GM23248 (cell line): ENCODE measurements around the gene TMEM132C. TPM values are rescaled to one million over a fixed set of nuclear protein-coding genes. Genes with fewer than 3 reads are reported as not detected.

Source experiments
- DNase-seq: peaks from one replicate; pipeline ENCODE4 v3.0.0-alpha.2; 2015
- H2AFZ ChIP-seq: fragments of 200-600 bp; sonication (generic); 2 replicates; pipeline ENCODE4 v1.6.1; 2016; ENCODE audit warnings: antibody characterized with exemption
- H3F3A ChIP-seq: fragments of 200-600 bp; sonication (generic); 2 replicates; pipeline ENCODE4 v1.6.1; 2016; ENCODE audit warnings: mild to moderate bottlenecking, antibody characterized with exemption, mixed run types; ENCODE audit not compliant: insufficient read depth
- H3K27ac ChIP-seq: fragments of 200-600 bp; sonication (generic); 2 replicates; pipeline ENCODE4 v1.5.1; 2016; ENCODE audit warnings: mild to moderate bottlenecking
- H3K27me3 ChIP-seq: fragments of 200-600 bp; sonication (generic); replicated peaks from 2 replicates; pipeline ENCODE4 v1.6.1; 2016; ENCODE audit warnings: mild to moderate bottlenecking; ENCODE audit not compliant: insufficient read depth
- H3K36me3 ChIP-seq: fragments of 200-600 bp; sonication (generic); 2 replicates; pipeline ENCODE4 v1.6.1; 2016; ENCODE audit warnings: low read depth, mild to moderate bottlenecking
- H3K4me1 ChIP-seq: fragments of 200-600 bp; sonication (generic); 2 replicates; pipeline ENCODE4 v1.6.1; 2016; ENCODE audit warnings: mild to moderate bottlenecking; ENCODE audit not compliant: insufficient read depth
- H3K4me2 ChIP-seq: fragments of 200-600 bp; sonication (generic); one replicate; pipeline ENCODE4 v1.6.1; 2016; ENCODE audit warnings: mild to moderate bottlenecking; ENCODE audit not compliant: unreplicated experiment
- H3K4me3 ChIP-seq: fragments of 200-600 bp; sonication (generic); 2 replicates; pipeline ENCODE4 v1.5.1; 2016; ENCODE audit warnings: mild to moderate bottlenecking
- H3K79me2 ChIP-seq: fragments of 200-600 bp; sonication (generic); 2 replicates; pipeline ENCODE4 v1.6.1; 2016; ENCODE audit warnings: mild to moderate bottlenecking; ENCODE audit not compliant: insufficient read depth
- H3K9ac ChIP-seq: fragments of 200-600 bp; sonication (generic); 2 replicates; pipeline ENCODE4 v1.6.1; 2016; ENCODE audit warnings: mild to moderate bottlenecking
- H3K9me2 ChIP-seq: fragments of 200-600 bp; sonication (generic); 2 replicates; pipeline ENCODE4 v1.6.1; 2016; ENCODE audit warnings: mixed run types, mild to moderate bottlenecking, moderate library complexity; ENCODE audit not compliant: insufficient read depth
- H3K9me3 ChIP-seq: fragments of 200-600 bp; sonication (generic); one replicate; pipeline ENCODE4 v1.6.1; 2017; ENCODE audit warnings: low read depth
- H4K20me1 ChIP-seq: fragments of 200-600 bp; sonication (generic); 2 replicates; pipeline ENCODE4 v1.6.0; 2016; ENCODE audit not compliant: insufficient read depth
- EZH2 ChIP-seq: fragments of 200-600 bp; sonication (generic); IDR thresholded peaks from 2 replicates; pipeline ENCODE4 v1.6.1; 2018; ENCODE audit warnings: antibody characterized with exemption, mild to moderate bottlenecking; ENCODE audit not compliant: insufficient read depth, poor library complexity, severe bottlenecking
- EZH2phosphoT487 ChIP-seq: fragments of 200-600 bp; sonication (generic); IDR thresholded peaks from 2 replicates; pipeline ENCODE4 v1.6.1; 2018; ENCODE audit warnings: antibody characterized with exemption, moderate library complexity, mild to moderate bottlenecking, low read depth; ENCODE audit not compliant: insufficient read depth
- WGBS, 2 experiments: methylation state at CpG; one replicate each; pipeline ENCODE4 v1.1.6; 2015 to 2017; ENCODE audit warnings: low lambda C conversion rate in 2 of 2, low coverage in 1 of 2; ENCODE audit errors: missing lambda C conversion rate in 2 of 2; 5-methylcytosine and 5-hydroxymethylcytosine counted together
- in situ Hi-C: fragments of 300-500 bp; cut with MboI; formaldehyde crosslinking; loops from 2 replicates; pipeline ENCODE4 v1.15.0; 2020
- polyA plus RNA-seq: library from polyadenylated mRNA; unstranded; fragments of >200 nt; fragmentation: Nextera tagmentation; extraction: Ambion mirVana; gene quantifications from 2 replicates; pipeline ENCODE4 v1.2.1, GENCODE V29; 2016
- total RNA-seq: library from RNA; depleted of rRNA; stranded (reverse); fragments of >200 nt; shearing (Covaris generic); gene quantifications from 2 replicates; pipeline ENCODE4 v1.2.3, GENCODE V29; 2014

The TMEM132C gene
- total and polyA plus RNA-seq, 2 experiments from 2014 or later, result not detected

DNA sequence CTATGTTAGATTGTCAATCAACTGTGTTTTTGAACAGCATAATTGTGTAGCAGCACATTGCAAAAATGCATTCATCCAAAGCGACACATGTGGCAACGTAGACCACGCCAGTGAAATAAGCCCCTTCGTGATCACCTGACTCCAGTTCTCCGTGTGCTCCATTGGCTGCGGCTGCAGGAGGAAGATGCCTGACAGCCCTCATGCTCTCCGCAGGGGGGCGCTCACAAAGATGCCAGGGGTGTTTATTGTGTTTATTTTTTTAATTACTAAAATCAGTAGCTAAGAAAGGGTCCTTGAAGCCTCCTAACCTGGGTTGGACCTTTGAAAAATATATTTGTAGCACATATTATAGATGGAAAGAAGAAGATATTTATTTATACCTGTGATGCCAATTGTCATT, 440.5 kb downstream of the TMEM132C start:
- in situ Hi-C loops, result no loop called here
- no peak overlapping the region for H3K9ac ChIP-seq
- 47 to 61% methylated on average over 8 of the region's 8 CpGs for WGBS, 2 experiments
- H3K4me1 ChIP-seq, result no peaks in the 10 kb centered on the region
- H3K27ac ChIP-seq, result no peak overlapping the region
- H3F3A ChIP-seq, result no peaks in the 10 kb centered on the region
- H3K4me2 ChIP-seq, result no peak overlapping the region
- H4K20me1 ChIP-seq, result no peaks in the 10 kb centered on the region
- H3K36me3 ChIP-seq, result no peaks in the 10 kb centered on the region
- H3K4me3 ChIP-seq, result no peak overlapping the region
- no peak overlapping the region for H2AFZ ChIP-seq
- DNase-seq, result no peak
- no peaks in the 10 kb centered on the region for H3K9me3 ChIP-seq
- H3K79me2 ChIP-seq, result no peaks in the 10 kb centered on the region
- TF ChIP-seq EZH2, result no peak
- TF ChIP-seq EZH2phosphoT487, result no peak
- no peaks in the 10 kb centered on the region for H3K9me2 ChIP-seq
- no peaks in the 10 kb centered on the region for H3K27me3 ChIP-seq

DNA sequence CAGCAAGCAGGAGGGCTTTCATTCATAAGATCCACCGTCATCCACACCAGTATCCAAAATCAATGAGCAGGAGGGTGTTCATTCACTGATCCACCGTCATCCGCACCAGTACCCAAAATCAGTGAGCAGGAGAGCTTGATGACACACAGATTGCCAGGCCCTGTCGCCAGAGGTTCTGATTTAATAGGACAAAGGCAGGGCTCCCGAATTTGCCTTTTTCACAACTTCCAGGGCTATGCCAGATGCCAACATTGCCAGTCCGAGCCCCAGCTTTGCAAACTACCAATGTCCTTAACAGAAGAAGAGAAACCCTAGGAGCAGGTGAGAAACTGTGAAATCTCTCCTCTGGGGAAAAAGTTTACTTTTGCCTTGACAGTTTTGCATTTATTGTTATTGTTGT, 441.8 kb downstream of the TMEM132C start:
- WGBS, 2 experiments, result 27 to 28% methylated on average over 6 of the region's 6 CpGs
- no peak for DNase-seq
- no peaks in the 10 kb centered on the region for H3K4me1 ChIP-seq
- no peaks in the 10 kb centered on the region for H4K20me1 ChIP-seq
- H2AFZ ChIP-seq, result no peak overlapping the region
- H3F3A ChIP-seq, result no peaks in the 10 kb centered on the region
- no peak overlapping the region for H3K9ac ChIP-seq
- no peaks in the 10 kb centered on the region for H3K36me3 ChIP-seq
- no peaks in the 10 kb centered on the region for H3K27me3 ChIP-seq
- no peaks in the 10 kb centered on the region for H3K79me2 ChIP-seq
- in situ Hi-C loops, result no loop called here
- H3K4me2 ChIP-seq, result no peak overlapping the region
- no peaks in the 10 kb centered on the region for H3K9me3 ChIP-seq
- H3K4me3 ChIP-seq, result no peak overlapping the region
- no peaks in the 10 kb centered on the region for H3K9me2 ChIP-seq
- H3K27ac ChIP-seq, result no peak overlapping the region
- no peak for TF ChIP-seq EZH2
- no peak for TF ChIP-seq EZH2phosphoT487

DNA sequence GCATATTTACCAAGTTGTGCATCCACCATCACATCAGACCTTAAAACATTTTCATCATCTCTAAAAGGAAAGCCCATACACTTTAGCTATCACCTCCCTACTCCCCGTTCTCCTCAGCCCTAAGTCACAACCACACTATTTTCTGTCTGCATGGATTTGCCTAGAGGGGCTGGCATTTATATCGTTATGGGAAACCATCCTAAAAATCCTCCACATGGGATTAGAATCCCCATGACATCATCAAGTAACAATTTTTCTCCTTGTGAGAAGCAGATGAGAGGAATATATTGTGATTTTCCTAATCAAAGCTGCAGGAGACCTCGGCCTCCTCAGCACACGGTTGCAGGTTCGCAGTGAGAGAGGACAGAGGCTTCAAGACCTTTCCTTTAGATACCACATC, 442.7 kb downstream of the TMEM132C start:
- no peaks in the 10 kb centered on the region for H3K4me1 ChIP-seq
- no peak overlapping the region for H3K4me3 ChIP-seq
- H3K9me2 ChIP-seq, result no peaks in the 10 kb centered on the region
- H3K36me3 ChIP-seq, result no peaks in the 10 kb centered on the region
- H3K9me3 ChIP-seq, result no peaks in the 10 kb centered on the region
- no peak for TF ChIP-seq EZH2phosphoT487
- TF ChIP-seq EZH2, result no peak
- no peak overlapping the region for H3K27ac ChIP-seq
- no peaks in the 10 kb centered on the region for H3K79me2 ChIP-seq
- no peak overlapping the region for H2AFZ ChIP-seq
- no peaks in the 10 kb centered on the region for H3K27me3 ChIP-seq
- no peaks in the 10 kb centered on the region for H4K20me1 ChIP-seq
- in situ Hi-C loops, result no loop called here
- WGBS, 2 experiments, result 9% methylated on average over 5 of the region's 5 CpGs
- no peak overlapping the region for H3K9ac ChIP-seq
- H3K4me2 ChIP-seq, result no peak overlapping the region
- no peak for DNase-seq
- no peaks in the 10 kb centered on the region for H3F3A ChIP-seq

DNA sequence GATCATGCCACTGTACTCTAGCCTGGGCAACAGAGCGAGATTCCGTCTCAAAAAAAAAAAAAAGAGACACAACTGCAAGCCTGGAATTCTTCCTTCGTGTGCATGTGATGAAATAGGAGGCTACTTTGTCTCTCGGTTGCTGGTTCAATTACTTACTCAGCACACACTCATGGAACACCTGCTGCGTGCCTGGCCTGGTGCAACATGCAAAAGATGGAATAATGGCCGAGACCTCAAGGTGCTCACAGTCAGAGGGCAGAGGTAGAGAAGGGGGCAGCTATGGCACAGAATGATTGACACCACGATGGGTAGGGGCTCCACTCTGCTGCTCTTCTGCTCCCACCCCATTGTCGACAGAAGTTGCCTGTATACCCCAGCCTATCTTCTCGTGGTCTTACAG, 444.5 kb downstream of the TMEM132C start:
- in situ Hi-C loops, result no loop called here
- no peaks in the 10 kb centered on the region for H3K79me2 ChIP-seq
- no peaks in the 10 kb centered on the region for H3K9me3 ChIP-seq
- WGBS, 2 experiments, result 27 to 40% methylated on average over 7 to 9 of the region's 9 CpGs
- H3K36me3 ChIP-seq, result no peaks in the 10 kb centered on the region
- no peaks in the 10 kb centered on the region for H4K20me1 ChIP-seq
- H3K9me2 ChIP-seq, result no peaks in the 10 kb centered on the region
- no peak overlapping the region for H3K9ac ChIP-seq
- H3K4me3 ChIP-seq, result no peak overlapping the region
- DNase-seq, result no peak
- H3K4me1 ChIP-seq, result no peaks in the 10 kb centered on the region
- TF ChIP-seq EZH2 (no peak), EZH2phosphoT487 (no peak)
- no peak overlapping the region for H2AFZ ChIP-seq
- H3K27me3 ChIP-seq, result no peaks in the 10 kb centered on the region
- H3K4me2 ChIP-seq, result no peak overlapping the region
- no peak overlapping the region for H3K27ac ChIP-seq
- H3F3A ChIP-seq, result no peaks in the 10 kb centered on the region

DNA sequence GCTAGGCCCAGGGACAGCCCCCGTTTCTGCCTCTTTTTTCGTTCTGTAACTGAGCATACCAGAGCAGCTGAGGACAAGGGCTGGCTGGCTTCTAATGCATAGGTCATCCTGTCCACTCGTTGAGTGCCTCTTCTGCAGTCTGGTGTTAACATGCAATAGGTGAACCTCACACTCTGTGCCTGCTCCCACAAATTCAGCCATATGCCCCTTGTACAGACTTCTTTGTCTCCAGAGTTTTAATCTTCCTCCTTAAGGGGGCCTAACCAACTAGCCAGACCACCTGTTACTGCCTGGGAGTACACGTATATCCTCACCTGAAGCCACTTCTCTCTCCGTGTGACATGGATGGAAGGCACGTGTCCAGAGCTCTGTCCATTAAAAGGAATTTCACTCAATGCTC, 445.7 kb downstream of the TMEM132C start:
- Histone ChIP-seq H3K4me1 (no peaks in the 10 kb centered on the region), H3K9me2 (no peaks in the 10 kb centered on the region), H3K27me3 (no peaks in the 10 kb centered on the region), H3K4me3 (no peak overlapping the region), H3K27ac (no peak overlapping the region), H3F3A (no peaks in the 10 kb centered on the region), H4K20me1 (no peaks in the 10 kb centered on the region), H3K79me2 (no peaks in the 10 kb centered on the region), H3K4me2 (no peak overlapping the region), H3K9me3 (no peaks in the 10 kb centered on the region), H3K9ac (no peak overlapping the region), H2AFZ (no peak overlapping the region), H3K36me3 (no peaks in the 10 kb centered on the region)
- no peak for DNase-seq
- TF ChIP-seq EZH2phosphoT487, result no peak
- WGBS, 2 experiments, result 9 to 15% methylated on average over 6 of the region's 6 CpGs
- in situ Hi-C loops, result no loop called here
